K562 (cell line): ENCODE results near the gene PSAP. TPM values are rescaled to one million over a fixed set of nuclear protein-coding genes. Genes with fewer than 3 reads are reported as not detected.
A peak's percentile ranks its signal among the peaks of the same experiment; 100 is the strongest.

Source experiments
- ARNT ChIP-seq, 2 experiments: fragments of 450-650 bp; IDR thresholded peaks; 2 replicates each; pipeline ENCODE4 v1.6.1; 2016; ENCODE audit warnings: mild to moderate bottlenecking in 1 of 2
- BDP1 ChIP-seq: IDR thresholded peaks from 3 replicates; pipeline ENCODE4 v1.6.1; 2011; ENCODE audit not compliant: insufficient read length, insufficient read depth
- CBX1 ChIP-seq: sonication (generic); IDR thresholded peaks from 2 replicates; pipeline ENCODE4 v1.6.1; 2016; ENCODE audit warnings: antibody characterized with exemption, low read depth, mild to moderate bottlenecking
- CREB5 ChIP-seq: fragments of 250-450 bp; sonication (Bioruptor Pico); IDR thresholded peaks from 2 replicates; pipeline ENCODE4 v1.5.0; 2020; ENCODE audit warnings: mild to moderate bottlenecking
- EGR1 ChIP-seq: fragments of 450-650 bp; conservative IDR thresholded peaks from 2 replicates; pipeline ENCODE4 v1.6.1; 2017; ENCODE audit warnings: mild to moderate bottlenecking
- ELF1 ChIP-seq: fragments of 200-800 bp; sonication (Bioruptor generic); IDR thresholded peaks from 2 replicates; pipeline ENCODE4 v1.6.1; 2016; ENCODE audit warnings: missing genetic modification characterization, missing compliant biosample characterization
- ELK3 ChIP-seq: fragments of 450-650 bp; formaldehyde crosslinking; IDR thresholded peaks from 2 replicates; pipeline ENCODE4 v1.4.0; 2020; ENCODE audit warnings: mild to moderate bottlenecking
- FOXK2 ChIP-seq, 2 experiments: fragments of 450-650 bp; IDR thresholded peaks in 1 of 2; conservative IDR thresholded peaks in 1 of 2; 2 replicates each; pipeline ENCODE4 v1.6.1; 2016; ENCODE audit warnings: low read depth in 2 of 2, mild to moderate bottlenecking in 1 of 2
- GTF2B ChIP-seq: IDR thresholded peaks from 2 replicates; pipeline ENCODE4 v1.6.1; 2011; ENCODE audit not compliant: insufficient read length; ENCODE audit errors: extremely low read depth
- KLF16 ChIP-seq: IDR thresholded peaks from 2 replicates; pipeline ENCODE4 v1.6.1; 2016; ENCODE audit warnings: antibody characterized with exemption
- LEF1 ChIP-seq: fragments of 450-650 bp; IDR thresholded peaks from 2 replicates; pipeline ENCODE4 v1.6.1; 2016; ENCODE audit warnings: mild to moderate bottlenecking
- NFE2 ChIP-seq: IDR thresholded peaks from 2 replicates; pipeline ENCODE4 v1.6.1; 2014; ENCODE audit warnings: antibody characterized with exemption, low read depth
- POLR2H ChIP-seq: IDR thresholded peaks from 2 replicates; pipeline ENCODE4 v1.6.1; 2016; ENCODE audit warnings: missing genetic modification characterization, low read depth, mild to moderate bottlenecking, control low read depth, missing compliant biosample characterization, moderate library complexity
- PURB ChIP-seq: sonication (generic); formaldehyde crosslinking; IDR thresholded peaks from 2 replicates; pipeline ENCODE4 v1.9.0; 2021; ENCODE audit warnings: low read depth, mild to moderate bottlenecking, missing genetic modification reagents
- RFX5 ChIP-seq: IDR thresholded peaks from 2 replicates; pipeline ENCODE4 v1.6.1; 2011; ENCODE audit warnings: low read depth, mild to moderate bottlenecking, improper control_type of control experiment, low read length
- RREB1 ChIP-seq: fragments of 250-450 bp; sonication (Bioruptor Pico); IDR thresholded peaks from 2 replicates; pipeline ENCODE4 v1.4.0; 2020
- SMAD2 ChIP-seq: fragments of 150-350 bp; IDR thresholded peaks from 2 replicates; pipeline ENCODE4 v1.6.1; 2014; ENCODE audit warnings: low read depth, mild to moderate bottlenecking, low read length
- SOX6 ChIP-seq: fragments of 450-650 bp; IDR thresholded peaks from 2 replicates; pipeline ENCODE4 v1.6.1; 2014; ENCODE audit warnings: mild to moderate bottlenecking
- ZC3H11A ChIP-seq: IDR thresholded peaks from 2 replicates; pipeline ENCODE4 v1.6.1; 2012; ENCODE audit warnings: low read depth, low read length, improper control_type of control experiment
- ZC3H8 ChIP-seq: fragments of 450-650 bp; IDR thresholded peaks from 2 replicates; pipeline ENCODE4 v1.6.1; 2017
- ZNF175 ChIP-seq: fragments of 200-800 bp; sonication (Bioruptor generic); IDR thresholded peaks from 2 replicates; pipeline ENCODE4 v1.6.1; 2016; ENCODE audit warnings: low read depth, mild to moderate bottlenecking, missing genetic modification characterization, missing compliant biosample characterization
- polyA plus RNA-seq, 8 experiments: library from polyadenylated mRNA; depleted of rRNA in 4 of 8; stranded (reverse) in 5 of 8; unstranded in 3 of 8; fragments of >200 nt; fragmentation: Nextera tagmentation in 2 of 8; fragmentation: Illumina TruSeq in 1 of 8; extraction: Ambion mirVana in 2 of 8; extraction: Trizol in 1 of 8; gene quantifications; 2 replicates each; pipeline versions ENCODE4 v1.2.1 to v1.2.3, GENCODE V29; 2011 to 2014; ENCODE audit warnings: inconsistent platforms in 1 of 8, missing spikeins in 1 of 8
- total RNA-seq, 7 experiments: library from RNA; depleted of rRNA in 6 of 7; stranded (reverse); fragments of >200 nt in 6 of 7; fragmentation: Illumina TruSeq in 2 of 7; extraction: Trizol in 2 of 7; gene quantifications; 2 replicates each; pipeline versions ENCODE4 v1.2.1 to v1.2.3, GENCODE V29; 2011 to 2021; ENCODE audit warnings: low replicate concordance in 1 of 7

PSAP gene
- total and polyA plus RNA-seq, 9 of the 15 experiments (the other 6 are each of a cell fraction or from before 2014, with no cell fraction given): 245 to 700 (median 429) TPM

- no peak for TF ChIP-seq RREB1
- TF ChIP-seq RFX5: no peak
- no peak for TF ChIP-seq KLF16
- TF ChIP-seq BDP1: no peak
- TF ChIP-seq GTF2B: no peak
- peak in 1 of 2 experiments; percentile 73; a peak in 3 of 4 replicates for TF ChIP-seq FOXK2 (conservative IDR thresholded peaks at IDR 0.05 in 1 of 2, IDR thresholded peaks at IDR 0.05 in 1 of 2; ENCODE audit: low read depth in 2 of 2)
- no peak for TF ChIP-seq CBX1
- no peak for TF ChIP-seq ZC3H8
- 0 out of 2 replicates have a peak, but pooled peaks have one; percentile 15 for TF ChIP-seq ELF1 (tag)
- no peak; the same call in 1 of the 2 replicates for TF ChIP-seq POLR2H
- TF ChIP-seq PURB (CRISPR knock-in tag): no peak
- TF ChIP-seq ELK3 (CRISPR knock-in tag): no peak
- no peak for TF ChIP-seq ZNF175 (CRISPR knock-in tag)
- no peak for TF ChIP-seq ZC3H11A
- TF ChIP-seq LEF1: peak; percentile 53; the same call in 1 of the 2 replicates
- no peak for TF ChIP-seq EGR1
- 0 out of 2 replicates have a peak, but pooled peaks have one; percentile 15 for TF ChIP-seq SOX6
- no peak for TF ChIP-seq ARNT (IDR thresholded peaks at IDR 0.05)
- TF ChIP-seq NFE2: peak; percentile 2; the same call in 1 of the 2 replicates
- TF ChIP-seq SMAD2: no peak
- TF ChIP-seq CREB5: no peak
Measured at GRCh38 chr10:71850021-71850742, 869 bp downstream of the PSAP start (continued).
